AG04450 (cell line): ENCODE measurements around the gene DENND4C. TPM values are rescaled to one million over a fixed set of nuclear protein-coding genes. Genes with fewer than 3 reads are reported as not detected.
"Not testable (repeated sequence)": the region's sequence is repeated elsewhere in the genome, so short reads cannot be mapped to it uniquely, and the experiment has no call there.

Experiments used
- CTCF ChIA-PET: fragments of 300-600, 350-600 bp; formaldehyde crosslinking; extraction: SDS; loops from one replicate; lab custom pipeline; 2022; ENCODE audit warnings: antibody characterized with exemption, inconsistent platforms; lab: Charles Lee
- POLR2A ChIA-PET: fragments of 350-600 bp; formaldehyde crosslinking; extraction: SDS; loops from one replicate; lab custom pipeline; 2021; ENCODE audit warnings: antibody characterized with exemption, inconsistent platforms; lab: Yijun Ruan, JAX
- DNase-seq: peaks from one replicate; pipeline ENCODE4 v3.0.0-alpha.2; 2011; ENCODE audit warnings: low read depth, low spot score
- H3K27ac ChIP-seq: one replicate; pipeline ENCODE4 v1.5.1; 2012; ENCODE audit warnings: low read depth, low read length, control low read depth
- H3K27me3 ChIP-seq: one replicate; pipeline ENCODE4 v1.6.0; 2012; ENCODE audit warnings: low read length; ENCODE audit not compliant: control insufficient read depth, insufficient read depth
- H3K4me3 ChIP-seq: 2 replicates; pipeline ENCODE4 v1.5.1; 2011; ENCODE audit warnings: mild to moderate bottlenecking, low read depth, low read length, control low read depth
- H3K9me3 ChIP-seq: 2 replicates; pipeline ENCODE4 v1.5.1; 2012; ENCODE audit warnings: low read length; ENCODE audit not compliant: control insufficient read depth, insufficient read depth
- polyA plus RNA-seq: library from polyadenylated mRNA; depleted of rRNA; stranded (reverse); fragments of >200 nt; gene quantifications from 2 replicates; pipeline ENCODE4 v1.2.3, GENCODE V29; 2011; rRNA removed
- TF ChIP-seq, protein P1 (sequence below): IDR thresholded peaks from 2 replicates; pipeline ENCODE4 v1.5.1; 2011; ENCODE audit warnings: low read depth, low read length, control low read depth, inconsistent platforms

DENND4C gene
- polyA plus RNA-seq, 1 experiment, result 27.9 TPM

DNA sequence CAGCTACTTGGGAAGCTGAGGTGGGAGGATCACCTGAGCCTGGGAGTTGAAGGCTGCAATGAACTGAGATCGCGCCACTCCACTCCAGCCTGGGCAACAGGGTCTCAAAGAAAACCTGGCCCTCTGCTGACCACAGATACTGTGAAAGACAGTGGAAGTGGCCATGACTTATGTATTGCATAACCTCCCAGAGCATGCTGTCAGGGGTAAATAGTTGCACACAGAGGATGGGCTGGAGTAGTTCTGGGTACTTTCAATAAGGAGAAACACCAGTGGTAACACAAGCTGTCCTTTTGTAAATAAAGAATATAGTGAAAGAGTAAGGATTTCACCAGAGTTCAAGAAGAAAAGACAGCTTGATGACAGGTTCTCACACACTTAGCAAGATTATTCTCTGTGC is 180.1 kb downstream of the DENND4C start:
- CTCF ChIA-PET, result interaction anchor here (1.1 kb wide), 1 partner anchor 47 kb away, joined by 3 read pairs; no protein-coding TSS in a partner anchor
- peak overlapping the region; percentile 24 for H3K27ac ChIP-seq
- DNase-seq, result no peak
- H3K4me3 ChIP-seq, result no peak overlapping the region
- POLR2A ChIA-PET, result no interaction called here
- TF ChIP-seq, protein P1, sequence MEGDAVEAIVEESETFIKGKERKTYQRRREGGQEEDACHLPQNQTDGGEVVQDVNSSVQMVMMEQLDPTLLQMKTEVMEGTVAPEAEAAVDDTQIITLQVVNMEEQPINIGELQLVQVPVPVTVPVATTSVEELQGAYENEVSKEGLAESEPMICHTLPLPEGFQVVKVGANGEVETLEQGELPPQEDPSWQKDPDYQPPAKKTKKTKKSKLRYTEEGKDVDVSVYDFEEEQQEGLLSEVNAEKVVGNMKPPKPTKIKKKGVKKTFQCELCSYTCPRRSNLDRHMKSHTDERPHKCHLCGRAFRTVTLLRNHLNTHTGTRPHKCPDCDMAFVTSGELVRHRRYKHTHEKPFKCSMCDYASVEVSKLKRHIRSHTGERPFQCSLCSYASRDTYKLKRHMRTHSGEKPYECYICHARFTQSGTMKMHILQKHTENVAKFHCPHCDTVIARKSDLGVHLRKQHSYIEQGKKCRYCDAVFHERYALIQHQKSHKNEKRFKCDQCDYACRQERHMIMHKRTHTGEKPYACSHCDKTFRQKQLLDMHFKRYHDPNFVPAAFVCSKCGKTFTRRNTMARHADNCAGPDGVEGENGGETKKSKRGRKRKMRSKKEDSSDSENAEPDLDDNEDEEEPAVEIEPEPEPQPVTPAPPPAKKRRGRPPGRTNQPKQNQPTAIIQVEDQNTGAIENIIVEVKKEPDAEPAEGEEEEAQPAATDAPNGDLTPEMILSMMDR, result no peak
- peaks cover 3% of the 10 kb centered on the region for H3K27me3 ChIP-seq
- H3K9me3 ChIP-seq, result no peaks in the 10 kb centered on the region; the same call in 1 of the 2 replicates

DNA sequence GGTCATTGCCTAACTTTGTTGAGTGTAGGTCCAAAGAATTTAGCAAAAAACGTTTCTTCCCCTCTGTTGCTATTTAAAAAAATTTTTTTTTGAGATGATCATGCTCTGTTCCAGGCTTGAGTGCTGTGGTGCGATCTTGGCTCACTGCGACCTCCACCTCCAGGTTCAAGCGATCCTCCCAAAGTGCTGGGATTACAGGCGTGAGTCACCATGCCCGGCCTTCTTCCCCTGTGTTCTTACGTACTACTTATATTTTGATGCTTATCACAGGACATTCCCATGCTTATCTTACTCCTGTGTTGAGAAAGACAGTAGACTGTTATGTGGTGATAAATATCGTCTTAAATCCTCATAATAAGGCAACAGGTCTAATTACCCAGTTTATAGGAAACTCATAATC is 180.8 kb downstream of the DENND4C start:
- DNase-seq, result peak; percentile 3
- ChIA-PET CTCF (interaction anchor here (1.1 kb wide), 1 partner anchor 46 kb away, joined by 3 read pairs; no protein-coding TSS in a partner anchor), POLR2A (no interaction called here)
- TF ChIP-seq, protein P1, result no peak
- Histone ChIP-seq H3K4me3 (no peak overlapping the region), H3K27ac (no peak overlapping the region), H3K27me3 (peaks cover 3% of the 10 kb centered on the region), H3K9me3 (no peaks in the 10 kb centered on the region; the same call in 1 of the 2 replicates)

DNA sequence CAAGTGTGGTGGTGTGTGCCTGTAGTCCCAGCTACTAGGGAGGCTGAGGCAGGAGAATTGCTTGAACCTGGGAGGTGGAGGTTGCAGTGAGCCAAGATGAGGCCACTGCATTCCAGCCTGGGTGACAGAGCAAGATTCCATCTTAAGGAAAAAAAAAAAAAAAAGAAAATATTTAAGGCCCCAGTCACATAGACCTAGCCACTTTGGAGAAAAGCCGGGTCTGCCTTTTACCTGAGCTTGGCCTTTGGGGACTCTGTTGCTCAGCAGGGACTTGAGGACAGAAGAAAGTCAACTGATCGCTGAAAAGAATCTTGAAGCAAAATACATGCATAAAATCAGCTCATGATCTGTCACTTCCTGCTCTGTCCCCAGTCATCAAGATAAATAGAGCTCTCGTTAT is 183.0 kb downstream of the DENND4C start:
- H3K27ac ChIP-seq, H3K4me3 ChIP-seq, POLR2A ChIA-PET, H3K27me3 ChIP-seq, DNase-seq, H3K9me3 ChIP-seq: not testable (repeated sequence)
- CTCF ChIA-PET, result interaction anchor here (0.9 kb wide), 1 partner anchor 52 kb away, joined by 4 read pairs; no protein-coding TSS in a partner anchor

DNA sequence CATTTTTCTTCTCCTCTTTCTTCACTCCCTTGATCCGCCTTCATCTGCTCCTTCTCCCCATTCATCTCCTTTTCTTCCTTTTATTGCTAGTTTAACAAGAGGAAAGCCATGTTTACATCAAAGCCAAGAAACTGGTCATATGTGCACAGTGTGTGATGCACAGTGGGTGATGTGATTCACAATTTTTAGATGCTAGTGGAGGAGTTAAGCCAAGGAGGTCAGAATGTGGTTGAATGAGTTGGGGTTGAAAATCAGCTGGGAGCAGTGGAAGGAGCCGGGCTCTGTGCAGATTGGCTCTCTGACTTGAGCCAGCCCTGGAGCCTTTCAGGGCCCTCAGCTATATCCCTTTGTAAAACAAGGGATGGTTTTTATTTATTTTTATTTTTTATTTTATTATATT is 185.7 kb downstream of the DENND4C start:
- no peak overlapping the region for H3K27ac ChIP-seq
- ChIA-PET CTCF (interaction anchor here (0.5 to 2.1 kb wide), 3 partner anchors 13 to 338 kb away, joined by 3 to 9 read pairs (median 4); no protein-coding TSS in a partner anchor), POLR2A (no interaction called here)
- no peaks in the 10 kb centered on the region for H3K9me3 ChIP-seq
- H3K4me3 ChIP-seq, result no peak overlapping the region
- H3K27me3 ChIP-seq, result no peaks in the 10 kb centered on the region
- DNase-seq, result peak; percentile 33
- TF ChIP-seq, protein P1, result no peak

DNA sequence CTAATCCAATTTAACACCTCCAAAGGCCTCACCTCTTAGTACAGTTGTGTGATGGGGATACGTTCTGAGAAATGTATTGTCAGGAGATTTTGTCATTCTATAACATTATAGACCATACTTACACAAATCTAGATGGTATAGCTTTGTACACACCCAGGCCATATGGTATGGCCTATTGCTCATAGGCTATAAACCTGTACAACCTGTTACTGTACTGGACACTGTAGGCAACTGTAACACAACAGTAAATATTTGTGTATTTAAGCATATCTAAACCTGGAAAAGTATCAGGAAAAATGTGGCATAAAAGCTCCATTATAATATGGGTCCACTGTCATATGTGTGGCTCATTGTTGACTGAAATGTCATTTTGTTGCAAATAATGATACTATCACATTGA is 190.4 kb downstream of the DENND4C start:
- Histone ChIP-seq H3K27ac (no peak overlapping the region), H3K9me3 (no peaks in the 10 kb centered on the region), H3K27me3 (no peaks in the 10 kb centered on the region), H3K4me3 (no peak overlapping the region)
- TF ChIP-seq, protein P1, result no peak
- ChIA-PET POLR2A (no interaction called here), CTCF (interaction anchor here (0.7 to 1.8 kb wide), 2 partner anchors 36 to 44 kb away, joined by 4 to 10 read pairs; no protein-coding TSS in a partner anchor)
- DNase-seq, result no peak

Other genes with a start within 250 kb of the DENND4C start
- 0.01 TPM in 1 of 2 replicates, not detected in the other for gene SAXO1, start 197.5 kb upstream of the DENND4C start, polyA plus RNA-seq
- 180 and 186 TPM in 2 replicates for gene RRAGA, start 181.3 kb upstream of the DENND4C start, polyA plus RNA-seq
- 5.8 and 9.3 TPM in 2 replicates for gene HAUS6, start 127.8 kb upstream of the DENND4C start, polyA plus RNA-seq
- 142 and 148 TPM in 2 replicates for gene PLIN2, start 103.2 kb upstream of the DENND4C start, polyA plus RNA-seq
- 3,064 and 3,310 TPM in 2 replicates for gene RPS6, start 149.5 kb downstream of the DENND4C start, polyA plus RNA-seq
- gene ACER2, start 178.3 kb downstream of the DENND4C start, polyA plus RNA-seq, result 1.6 and 2.3 TPM in 2 replicates